ENCODE data around the gene NXNL2. TPM values are rescaled to one million over a fixed set of nuclear protein-coding genes. Genes with fewer than 3 reads are reported as not detected.
A peak's percentile ranks its signal among the peaks of the same experiment; 100 is the strongest.

NXNL2 gene
- total and polyA plus RNA-seq, 10 of the 15 experiments (the other 5 are each of a cell fraction or from before 2014, with no cell fraction given): not detected

- Histone ChIP-seq H3K9ac (ENCODE audit: control insufficient read depth, insufficient read depth, low read length) (no peak overlapping the region), H3K4me3 (no peak overlapping the region), H3K27ac (ENCODE audit: control insufficient read depth, insufficient read depth) (no peak overlapping the region), H3K36me3 (ENCODE audit: control insufficient read depth in 2 of 2, insufficient read depth in 2 of 2, low read length in 1 of 2) (no peaks in the 10 kb centered on the region), H2AFZ (ENCODE audit: control insufficient read depth, low read depth, low read length) (no peak overlapping the region), H3K27me3 (replicated peaks in 1 of 2; ENCODE audit: control insufficient read depth in 2 of 2, insufficient read depth in 2 of 2, low read length in 1 of 2) (0 out of 4 replicates have a peak, but pooled peaks cover 0 to 3% of the 10 kb centered on the region in 2 experiments), H3K79me2 (ENCODE audit: control insufficient read depth, insufficient read depth, low read length) (no peaks in the 10 kb centered on the region), H3K4me1 (ENCODE audit: control insufficient read depth, insufficient read depth, low read length) (no peaks in the 10 kb centered on the region), H3K9me3 (replicated peaks; ENCODE audit: control insufficient read depth, insufficient read depth, low read length) (no peaks in the 10 kb centered on the region), H4K20me1 (ENCODE audit: control insufficient read depth, insufficient read depth) (no peaks in the 10 kb centered on the region), H3K4me2 (ENCODE audit: control insufficient read depth, insufficient read depth) (no peak overlapping the region)
- in situ Hi-C loops (cut with MboI) (loop anchor here (5.0 to 10.0 kb wide), 4 partner anchors 64 to 687 kb away; no protein-coding TSS in a partner anchor), intact Hi-C loops (cut with micrococcal nuclease; ENCODE audit: unreplicated experiment) (loop anchor here (5.0 kb wide), 1 partner anchor 152 kb away; no protein-coding TSS in a partner anchor)
- no TSS peak for BruUV-seq (replicated peaks)
- no peak for FAIRE-seq
- SMC1A ChIA-PET (ENCODE audit: uncharacterized antibody, unreplicated experiment): interaction anchor here (1.1 kb wide), 1 partner anchor 410 kb away, joined by 3 read pairs; no protein-coding TSS in a partner anchor
- CTCF ChIA-PET: interaction anchor here (1.1 kb wide), 1 partner anchor 411 kb away, joined by 6 read pairs; no protein-coding TSS in a partner anchor
- RAD21 ChIA-PET (ENCODE audit: unreplicated experiment): no interaction called here
- TF ChIP-seq RCOR1 (conservative IDR thresholded peaks at IDR 0.05; ENCODE audit: low read depth, low read length) (no peak), CTCF (IDR thresholded peaks at IDR 0.05 in 2 of 3, conservative IDR thresholded peaks at IDR 0.05 in 1 of 3; ENCODE audit: control insufficient read depth in 2 of 3, extremely low read depth in 1 of 3, insufficient read depth in 1 of 3, low read depth in 3 of 3, low read length in 3 of 3) (0 out of 6 replicates have a peak, but pooled peaks of 1 of the 3 experiments have one; percentile 4)
- 38% methylated on average over 14 of the region's 14 CpGs for WGBS (ENCODE audit: insufficient coverage, insufficient replicate concordance, low lambda C conversion rate, missing lambda C conversion rate)
- DNase-seq (ENCODE audit: low read depth, low spot score): no peak
- POLR2A ChIA-PET: no interaction called here
- no peak for ATAC-seq
Measured at GRCh38 chr9:88590558-88591146, 55.7 kb downstream of the NXNL2 start.
